Bronchial epithelial cell (primary cell): ENCODE data around the gene PTPN3. TPM values are rescaled to one million over a fixed set of nuclear protein-coding genes. Genes with fewer than 3 reads are reported as not detected.
"Not testable (repeated sequence)": the region's sequence is repeated elsewhere in the genome, so short reads cannot be mapped to it uniquely, and the experiment has no call there.

Source experiments
- DNase-seq: peaks from one replicate; pipeline ENCODE4 v3.0.0-alpha.2; 2010; ENCODE audit warnings: low read depth
- FAIRE-seq: peaks from 2 replicates; lab custom pipeline; 2011; peaks lifted over from hg19 to GRCh38; lab: Jason Lieb, UNC
- H3K27me3 ChIP-seq: 2 replicates; pipeline ENCODE4 v1.5.1; 2011; ENCODE audit warnings: low read length; ENCODE audit not compliant: control insufficient read depth, insufficient read depth
- H3K36me3 ChIP-seq: 2 replicates; pipeline ENCODE4 v1.5.1; 2011; ENCODE audit warnings: low read length; ENCODE audit not compliant: control insufficient read depth, insufficient read depth
- H3K4me3 ChIP-seq: 2 replicates; pipeline ENCODE4 v1.5.1; 2011; ENCODE audit warnings: mild to moderate bottlenecking, low read depth, low read length, control low read depth
- total RNA-seq: library from RNA; depleted of rRNA; stranded (reverse); fragments of >200 nt; gene quantifications from 2 replicates; pipeline ENCODE4 v1.2.1, GENCODE V29; 2014
- TF ChIP-seq, protein P1 (sequence below): IDR thresholded peaks from 2 replicates; pipeline ENCODE4 v1.5.1; 2011; ENCODE audit warnings: mild to moderate bottlenecking, moderate library complexity, low read length, control low read depth, inconsistent platforms; ENCODE audit not compliant: insufficient read depth, severe bottlenecking

Gene PTPN3, protein sequence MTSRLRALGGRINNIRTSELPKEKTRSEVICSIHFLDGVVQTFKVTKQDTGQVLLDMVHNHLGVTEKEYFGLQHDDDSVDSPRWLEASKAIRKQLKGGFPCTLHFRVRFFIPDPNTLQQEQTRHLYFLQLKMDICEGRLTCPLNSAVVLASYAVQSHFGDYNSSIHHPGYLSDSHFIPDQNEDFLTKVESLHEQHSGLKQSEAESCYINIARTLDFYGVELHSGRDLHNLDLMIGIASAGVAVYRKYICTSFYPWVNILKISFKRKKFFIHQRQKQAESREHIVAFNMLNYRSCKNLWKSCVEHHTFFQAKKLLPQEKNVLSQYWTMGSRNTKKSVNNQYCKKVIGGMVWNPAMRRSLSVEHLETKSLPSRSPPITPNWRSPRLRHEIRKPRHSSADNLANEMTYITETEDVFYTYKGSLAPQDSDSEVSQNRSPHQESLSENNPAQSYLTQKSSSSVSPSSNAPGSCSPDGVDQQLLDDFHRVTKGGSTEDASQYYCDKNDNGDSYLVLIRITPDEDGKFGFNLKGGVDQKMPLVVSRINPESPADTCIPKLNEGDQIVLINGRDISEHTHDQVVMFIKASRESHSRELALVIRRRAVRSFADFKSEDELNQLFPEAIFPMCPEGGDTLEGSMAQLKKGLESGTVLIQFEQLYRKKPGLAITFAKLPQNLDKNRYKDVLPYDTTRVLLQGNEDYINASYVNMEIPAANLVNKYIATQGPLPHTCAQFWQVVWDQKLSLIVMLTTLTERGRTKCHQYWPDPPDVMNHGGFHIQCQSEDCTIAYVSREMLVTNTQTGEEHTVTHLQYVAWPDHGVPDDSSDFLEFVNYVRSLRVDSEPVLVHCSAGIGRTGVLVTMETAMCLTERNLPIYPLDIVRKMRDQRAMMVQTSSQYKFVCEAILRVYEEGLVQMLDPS
- total RNA-seq: 14.2 and 26.2 TPM in 2 replicates

DNA sequence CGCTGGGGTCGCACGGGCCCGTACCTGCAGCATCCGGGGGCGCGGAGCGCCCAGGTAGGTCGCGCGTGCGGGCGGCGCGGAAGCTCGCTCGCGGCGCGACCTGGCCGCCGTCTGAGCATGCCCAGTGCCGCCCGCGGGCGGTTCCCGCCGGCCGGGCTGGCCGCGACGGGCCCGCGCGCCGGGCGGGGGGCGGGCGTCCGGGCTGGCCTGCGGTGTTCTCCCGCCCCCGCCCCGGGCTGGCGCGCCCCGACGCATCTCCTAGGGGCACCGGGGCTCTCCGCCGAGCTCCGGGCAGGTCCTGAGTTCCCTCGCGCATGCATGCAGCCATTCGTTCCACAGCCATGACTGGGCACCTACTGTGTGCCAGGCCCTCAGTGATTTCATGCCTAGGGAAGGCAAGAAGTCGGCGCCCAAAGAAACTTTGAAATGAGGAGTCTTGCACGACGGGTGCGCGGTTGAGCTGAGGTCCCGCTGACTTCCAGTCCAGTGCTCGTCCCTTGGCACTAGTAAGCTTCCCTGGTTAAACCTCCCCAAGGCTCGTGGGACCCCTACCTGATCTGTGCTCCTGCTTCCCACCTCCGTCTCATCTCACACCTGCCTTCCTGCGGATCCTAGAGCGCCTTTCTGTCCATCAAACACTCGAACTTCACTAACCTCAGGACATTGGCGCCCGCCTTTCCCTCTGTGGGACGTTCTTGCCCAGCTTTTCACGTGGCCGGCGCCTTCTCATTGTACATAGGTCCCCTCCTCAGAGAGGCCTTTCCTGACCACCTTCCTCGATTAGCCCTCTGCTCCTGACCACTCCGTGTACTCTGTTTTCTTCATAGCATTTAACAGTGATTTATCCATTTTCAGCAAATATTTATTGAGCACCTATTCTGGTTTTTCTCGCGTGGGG lies at the start of gene PTPN3:
Gene PTPN3 (minus strand): TSS at position 113 of the 898 bp plus-strand sequence. CDS start 34,873 bp downstream, outside the sequence.
- FAIRE-seq: no peak
- no peaks in the 10 kb centered on the region for H3K27me3 ChIP-seq
- DNase-seq: peak; percentile 59
- peak within 1 kb of the TSS; percentile 57 for H3K4me3 ChIP-seq
- TF ChIP-seq, protein P1, sequence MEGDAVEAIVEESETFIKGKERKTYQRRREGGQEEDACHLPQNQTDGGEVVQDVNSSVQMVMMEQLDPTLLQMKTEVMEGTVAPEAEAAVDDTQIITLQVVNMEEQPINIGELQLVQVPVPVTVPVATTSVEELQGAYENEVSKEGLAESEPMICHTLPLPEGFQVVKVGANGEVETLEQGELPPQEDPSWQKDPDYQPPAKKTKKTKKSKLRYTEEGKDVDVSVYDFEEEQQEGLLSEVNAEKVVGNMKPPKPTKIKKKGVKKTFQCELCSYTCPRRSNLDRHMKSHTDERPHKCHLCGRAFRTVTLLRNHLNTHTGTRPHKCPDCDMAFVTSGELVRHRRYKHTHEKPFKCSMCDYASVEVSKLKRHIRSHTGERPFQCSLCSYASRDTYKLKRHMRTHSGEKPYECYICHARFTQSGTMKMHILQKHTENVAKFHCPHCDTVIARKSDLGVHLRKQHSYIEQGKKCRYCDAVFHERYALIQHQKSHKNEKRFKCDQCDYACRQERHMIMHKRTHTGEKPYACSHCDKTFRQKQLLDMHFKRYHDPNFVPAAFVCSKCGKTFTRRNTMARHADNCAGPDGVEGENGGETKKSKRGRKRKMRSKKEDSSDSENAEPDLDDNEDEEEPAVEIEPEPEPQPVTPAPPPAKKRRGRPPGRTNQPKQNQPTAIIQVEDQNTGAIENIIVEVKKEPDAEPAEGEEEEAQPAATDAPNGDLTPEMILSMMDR: no peak
- H3K36me3 ChIP-seq: peaks cover 1% of the 10 kb centered on the region

DNA sequence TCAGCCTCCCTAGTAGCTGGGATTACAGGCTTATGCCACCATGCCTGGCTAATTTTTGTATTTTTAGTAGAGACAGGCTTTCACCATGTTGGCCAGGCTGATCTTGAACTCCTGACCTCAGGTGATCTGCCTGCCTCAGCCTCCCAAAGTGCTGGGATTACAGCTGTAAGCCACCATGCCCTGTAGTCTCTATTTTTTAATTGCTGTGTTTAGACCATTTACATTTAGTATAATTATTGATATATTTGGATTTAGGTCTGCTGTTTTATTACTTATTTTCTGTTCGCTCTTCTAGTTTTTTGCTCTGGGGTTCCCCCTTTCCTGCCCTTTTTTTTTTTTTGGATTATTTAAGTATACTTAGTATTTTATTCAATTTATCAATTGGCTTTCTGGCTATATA lies 46.8 kb upstream of the PTPN3 start:
- not testable (repeated sequence) for H3K36me3 ChIP-seq, FAIRE-seq, H3K4me3 ChIP-seq, H3K27me3 ChIP-seq, DNase-seq

DNA sequence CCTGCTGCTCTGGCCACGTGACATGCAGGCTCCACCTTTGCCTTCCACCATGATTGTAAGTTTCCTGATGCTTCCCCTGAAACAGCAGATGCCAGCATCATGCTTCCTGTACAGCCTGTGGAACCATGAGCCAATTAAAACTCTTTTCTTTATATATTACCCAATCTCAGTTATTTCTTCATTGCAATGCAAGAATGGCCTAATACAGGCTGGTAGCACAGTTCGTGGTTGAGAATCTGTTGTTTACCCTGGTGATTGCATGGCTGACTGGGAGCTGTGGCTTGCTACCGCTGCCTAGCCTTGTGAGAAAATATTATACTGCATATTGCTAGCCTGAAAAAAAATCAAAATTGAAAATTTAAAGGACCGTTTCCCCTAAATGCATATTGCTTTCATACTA lies 44.8 kb upstream of the PTPN3 start:
- Histone ChIP-seq H3K4me3 (no peak overlapping the region), H3K36me3 (no peaks in the 10 kb centered on the region), H3K27me3 (no peaks in the 10 kb centered on the region)
- TF ChIP-seq, protein P1: no peak
- FAIRE-seq: no peak
- DNase-seq: no peak

DNA sequence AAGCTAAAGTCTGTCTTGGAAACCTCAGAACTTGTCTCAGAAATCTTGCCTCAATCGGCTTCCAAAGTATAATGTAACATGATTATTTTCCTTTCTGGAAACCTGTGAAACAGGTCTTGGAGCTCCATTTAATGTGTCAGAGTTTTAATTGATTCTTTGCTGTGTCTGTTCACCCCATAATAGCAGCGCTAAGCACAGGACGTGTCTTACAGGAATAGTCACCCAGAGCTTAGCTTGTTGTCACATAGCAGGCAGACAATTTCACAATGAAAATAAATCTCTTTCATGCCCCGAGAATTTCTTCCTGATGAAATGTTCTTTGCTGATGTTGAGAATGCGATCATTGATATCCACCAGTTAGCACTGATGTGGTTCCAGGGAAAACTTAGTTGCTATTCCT lies 40.2 kb upstream of the PTPN3 start:
- Histone ChIP-seq H3K27me3 (no peaks in the 10 kb centered on the region), H3K4me3 (no peak overlapping the region), H3K36me3 (no peaks in the 10 kb centered on the region)
- peak; percentile 67 for DNase-seq
- no peak for FAIRE-seq
- TF ChIP-seq, protein P1: no peak

DNA sequence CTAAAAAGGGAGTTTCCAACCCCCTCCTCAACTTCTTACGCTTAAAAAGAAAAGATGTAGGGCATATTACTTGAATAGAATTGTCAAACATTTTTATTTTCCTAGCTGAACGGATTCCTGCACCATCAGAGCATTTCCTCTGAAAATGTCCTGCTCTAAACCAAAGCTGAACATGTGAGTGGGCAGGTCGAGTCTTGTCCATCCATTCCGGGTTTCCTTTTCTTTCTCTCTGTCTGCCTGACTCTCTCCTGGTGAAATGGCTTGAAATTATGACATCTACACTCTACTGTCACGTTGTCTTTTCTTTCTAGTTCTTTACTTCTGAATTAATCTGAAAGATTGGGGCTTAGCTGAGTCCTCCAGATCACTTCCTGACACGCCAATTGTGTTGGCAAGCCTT lies 39.2 kb upstream of the PTPN3 start:
- Histone ChIP-seq H3K27me3 (no peaks in the 10 kb centered on the region), H3K36me3 (no peaks in the 10 kb centered on the region), H3K4me3 (no peak overlapping the region)
- FAIRE-seq (peak; percentile 18), DNase-seq (peak; percentile 88)
- TF ChIP-seq, protein P1: no peak
